ENCODE measurements around the gene GTF3C4.

DNA sequence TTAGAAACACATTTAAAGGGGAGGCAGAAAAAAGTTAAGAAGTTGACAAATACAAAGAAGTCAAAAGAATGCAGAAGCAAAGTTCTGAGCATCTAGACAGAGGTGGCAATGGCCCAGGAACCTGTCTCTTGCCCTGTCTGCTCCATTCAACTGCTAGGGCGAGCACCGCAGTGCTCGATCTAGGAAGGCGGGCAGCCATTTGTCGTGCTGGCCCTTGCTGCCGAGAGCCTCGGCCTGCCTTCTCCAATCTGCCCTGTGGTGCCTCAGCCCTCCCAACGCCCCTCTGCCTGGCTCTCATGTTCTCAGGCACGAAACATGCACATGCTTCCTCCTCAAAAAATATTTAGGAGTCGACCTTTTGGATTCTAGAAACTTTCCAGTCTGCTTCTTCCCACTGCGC lies 42.7 kb upstream of the GTF3C4 start:
- TF ChIP-seq, protein P1, sequence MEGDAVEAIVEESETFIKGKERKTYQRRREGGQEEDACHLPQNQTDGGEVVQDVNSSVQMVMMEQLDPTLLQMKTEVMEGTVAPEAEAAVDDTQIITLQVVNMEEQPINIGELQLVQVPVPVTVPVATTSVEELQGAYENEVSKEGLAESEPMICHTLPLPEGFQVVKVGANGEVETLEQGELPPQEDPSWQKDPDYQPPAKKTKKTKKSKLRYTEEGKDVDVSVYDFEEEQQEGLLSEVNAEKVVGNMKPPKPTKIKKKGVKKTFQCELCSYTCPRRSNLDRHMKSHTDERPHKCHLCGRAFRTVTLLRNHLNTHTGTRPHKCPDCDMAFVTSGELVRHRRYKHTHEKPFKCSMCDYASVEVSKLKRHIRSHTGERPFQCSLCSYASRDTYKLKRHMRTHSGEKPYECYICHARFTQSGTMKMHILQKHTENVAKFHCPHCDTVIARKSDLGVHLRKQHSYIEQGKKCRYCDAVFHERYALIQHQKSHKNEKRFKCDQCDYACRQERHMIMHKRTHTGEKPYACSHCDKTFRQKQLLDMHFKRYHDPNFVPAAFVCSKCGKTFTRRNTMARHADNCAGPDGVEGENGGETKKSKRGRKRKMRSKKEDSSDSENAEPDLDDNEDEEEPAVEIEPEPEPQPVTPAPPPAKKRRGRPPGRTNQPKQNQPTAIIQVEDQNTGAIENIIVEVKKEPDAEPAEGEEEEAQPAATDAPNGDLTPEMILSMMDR (IDR thresholded peaks at IDR 0.05; ENCODE audit: poor library complexity, severe bottlenecking) = no peak
- no peak for TF ChIP-seq EZH2 (IDR thresholded peaks at IDR 0.05; ENCODE audit: borderline replicate concordance, insufficient read depth, low read length, poor library complexity, severe bottlenecking)
- TF ChIP-seq REST (IDR thresholded peaks at IDR 0.05; ENCODE audit: borderline replicate concordance) = no peak
- no peak for TF ChIP-seq TAF1 (IDR thresholded peaks at IDR 0.05; ENCODE audit: low read depth)
- no peak for TF ChIP-seq POLR2AphosphoS5 (IDR thresholded peaks at IDR 0.05)
- TF ChIP-seq RAD21 (conservative IDR thresholded peaks at IDR 0.05) = no peak
- TF ChIP-seq EP300 (conservative IDR thresholded peaks at IDR 0.05; ENCODE audit: poor library complexity, severe bottlenecking) = no peak
